Inflammatory macrophage (primary cell): Measurements from ENCODE around the gene SAYSD1.

Experiments used
- DNase-seq, 2 donors: peaks; one replicate each; pipeline ENCODE4 v3.0.0-alpha.2; 2020 to 2022

SAYSD1 gene

DNA sequence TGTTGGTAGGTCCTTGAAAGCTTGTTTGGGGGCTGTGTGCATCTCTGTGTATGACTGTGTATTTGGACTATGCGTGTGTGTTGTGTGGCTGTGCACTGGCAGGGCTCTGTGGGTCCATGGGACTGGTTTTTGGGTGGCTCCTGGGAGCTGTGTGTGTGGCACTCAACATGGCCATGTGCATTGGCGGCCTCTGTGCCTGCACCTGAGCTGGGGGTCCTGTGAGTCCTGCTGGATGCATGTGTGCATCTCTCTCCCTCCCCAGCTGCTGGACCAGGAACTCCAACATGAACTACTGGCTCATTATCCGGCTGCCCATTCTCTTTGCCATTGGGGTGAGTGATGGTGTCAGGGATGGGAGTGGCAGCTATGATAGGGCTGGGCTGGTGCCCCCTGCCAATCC, 36.3 kb downstream of the SAYSD1 start:
- DNase-seq: no peak

DNA sequence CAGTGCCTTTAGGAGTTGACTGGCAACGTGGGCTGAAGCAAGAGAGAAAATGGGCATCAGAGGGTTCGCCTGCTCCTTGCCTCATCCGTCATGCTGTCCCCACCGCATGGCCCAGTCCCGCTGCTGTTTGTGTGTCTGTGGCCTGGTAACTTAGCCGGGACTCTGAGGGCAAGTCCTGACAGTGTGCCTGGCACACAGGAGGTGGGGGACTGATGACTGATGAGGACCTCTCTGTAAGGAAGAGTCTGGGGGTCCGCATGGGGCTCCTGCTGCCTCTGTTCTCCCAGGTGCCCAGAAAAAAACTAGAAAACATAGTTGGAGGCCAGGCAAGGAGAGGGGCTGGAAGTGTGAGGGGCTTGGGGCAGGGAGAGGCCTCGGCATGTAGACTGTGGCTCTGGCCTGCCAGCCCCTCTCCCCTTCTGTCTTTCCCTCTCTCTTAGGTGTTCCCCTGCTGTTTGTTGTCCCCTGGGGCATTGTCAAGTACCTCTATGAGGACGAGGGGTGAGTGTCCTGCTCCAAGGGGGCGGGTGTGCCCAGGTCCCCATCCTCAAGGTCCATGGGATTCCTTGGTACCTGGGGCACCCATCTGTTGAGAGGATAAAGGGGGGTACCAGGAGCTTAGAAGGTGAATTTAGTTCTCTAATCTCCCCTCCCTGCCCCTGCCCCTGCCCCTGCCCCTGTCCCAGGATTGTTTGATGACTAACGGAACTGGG, 36.9 kb downstream of the SAYSD1 start:
- no peak for DNase-seq

GRCh38 chr6:39076623-39077535, 38.1 kb downstream of the SAYSD1 start:
- no peak for DNase-seq

- no peak for DNase-seq
Measured at GRCh38 chr6:39075807-39076622, 39.0 kb downstream of the SAYSD1 start.

DNA sequence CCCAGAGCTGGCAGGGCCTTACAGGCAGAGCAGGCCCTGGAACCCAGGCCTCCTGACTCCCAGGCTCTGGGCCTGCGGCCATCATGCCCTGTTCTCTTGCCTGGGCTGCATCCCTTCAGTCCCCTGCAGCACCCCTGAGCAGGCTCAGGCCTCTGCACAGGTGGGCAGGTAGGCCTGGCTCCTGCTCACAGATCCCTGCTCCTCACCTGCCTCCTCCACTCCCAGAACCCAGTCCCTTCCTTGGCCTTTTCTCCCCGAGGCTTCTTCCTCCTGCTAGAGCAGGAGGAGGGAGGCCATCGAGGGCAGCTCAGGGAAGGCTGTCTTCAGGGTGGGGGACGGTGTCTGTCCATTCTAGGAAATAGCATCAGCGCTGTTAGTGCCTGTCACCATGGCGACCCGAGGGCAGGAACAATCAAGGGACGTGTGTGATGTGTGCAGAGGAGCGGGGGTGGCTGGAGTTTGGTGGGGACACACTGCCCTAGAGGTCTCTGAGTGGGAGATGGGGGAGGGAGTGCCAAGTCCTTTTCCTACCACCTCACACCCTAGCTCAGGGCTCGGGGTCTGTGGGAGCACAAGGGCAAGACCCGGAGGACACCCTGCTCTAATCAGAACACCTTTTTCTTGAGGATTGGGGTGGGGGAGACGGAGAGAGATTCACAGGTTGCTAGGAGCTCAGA, 39.8 kb downstream of the SAYSD1 start:
- no peak for DNase-seq

- no peak for DNase-seq
Measured at GRCh38 chr6:39074486-39074885, 40.5 kb downstream of the SAYSD1 start.

DNA sequence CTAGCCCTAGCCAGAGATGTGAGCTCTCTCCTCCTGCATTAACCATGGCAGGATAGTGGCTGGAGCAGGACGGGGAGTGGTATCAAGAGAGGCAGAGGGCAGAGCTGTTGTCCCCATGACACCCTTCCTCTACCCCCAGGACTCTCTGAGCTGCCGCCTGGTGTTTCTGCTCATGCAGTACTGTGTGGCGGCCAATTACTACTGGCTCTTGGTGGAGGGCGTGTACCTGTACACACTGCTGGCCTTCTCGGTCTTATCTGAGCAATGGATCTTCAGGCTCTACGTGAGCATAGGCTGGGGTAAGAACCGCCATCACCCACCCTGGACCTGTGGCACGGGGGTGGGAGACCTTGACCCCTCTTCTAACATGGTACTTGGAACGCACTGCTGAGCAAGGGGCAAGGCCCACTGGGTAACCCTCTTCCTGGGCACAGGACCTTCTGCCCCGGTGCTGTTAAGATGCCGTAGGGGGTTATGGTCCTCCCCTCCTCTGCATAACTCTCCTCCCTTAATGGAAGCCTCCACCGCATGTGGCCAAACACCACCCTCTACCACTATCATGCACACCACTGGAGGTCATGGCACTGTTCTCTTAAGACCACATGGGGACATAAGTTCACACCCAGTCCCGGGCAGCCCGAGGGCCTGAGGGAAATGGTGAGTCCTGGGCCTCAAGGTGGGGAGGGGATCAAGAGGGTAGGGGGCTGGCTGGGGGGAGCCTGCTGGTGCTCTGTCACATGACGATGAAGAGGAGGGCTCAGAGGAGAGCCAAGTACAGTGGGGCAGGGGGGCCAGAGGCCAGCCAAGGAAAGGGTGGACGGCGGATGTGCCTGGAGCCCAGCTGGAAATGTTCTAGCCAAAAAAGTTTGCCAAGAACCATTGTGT, 41.3 kb downstream of the SAYSD1 start:
- no peak for DNase-seq

DNA sequence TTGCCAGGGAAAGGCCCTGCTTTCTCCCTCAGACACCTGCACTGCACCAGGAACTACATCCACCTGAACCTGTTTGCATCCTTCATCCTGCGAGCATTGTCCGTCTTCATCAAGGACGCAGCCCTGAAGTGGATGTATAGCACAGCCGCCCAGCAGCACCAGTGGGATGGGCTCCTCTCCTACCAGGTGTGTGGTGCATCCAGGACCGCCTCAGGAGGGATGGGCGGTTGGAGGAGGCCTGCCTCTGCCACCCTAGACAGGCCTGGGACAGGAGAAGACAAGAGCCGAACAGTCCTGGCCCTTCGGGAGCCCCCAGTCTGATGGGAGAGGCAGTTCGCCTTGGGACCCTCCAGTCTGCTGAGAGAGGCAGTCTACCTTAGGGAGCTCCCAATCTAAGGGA, 42.2 kb downstream of the SAYSD1 start:
- DNase-seq: no peak

- DNase-seq: no peak
Measured at GRCh38 chr6:39068391-39068790, 46.6 kb downstream of the SAYSD1 start.

- DNase-seq: no peak
Measured at GRCh38 chr6:39065561-39065960, 49.4 kb downstream of the SAYSD1 start.

- no peak for DNase-seq
Measured at GRCh38 chr6:39063526-39063925, 51.5 kb downstream of the SAYSD1 start.

DNA sequence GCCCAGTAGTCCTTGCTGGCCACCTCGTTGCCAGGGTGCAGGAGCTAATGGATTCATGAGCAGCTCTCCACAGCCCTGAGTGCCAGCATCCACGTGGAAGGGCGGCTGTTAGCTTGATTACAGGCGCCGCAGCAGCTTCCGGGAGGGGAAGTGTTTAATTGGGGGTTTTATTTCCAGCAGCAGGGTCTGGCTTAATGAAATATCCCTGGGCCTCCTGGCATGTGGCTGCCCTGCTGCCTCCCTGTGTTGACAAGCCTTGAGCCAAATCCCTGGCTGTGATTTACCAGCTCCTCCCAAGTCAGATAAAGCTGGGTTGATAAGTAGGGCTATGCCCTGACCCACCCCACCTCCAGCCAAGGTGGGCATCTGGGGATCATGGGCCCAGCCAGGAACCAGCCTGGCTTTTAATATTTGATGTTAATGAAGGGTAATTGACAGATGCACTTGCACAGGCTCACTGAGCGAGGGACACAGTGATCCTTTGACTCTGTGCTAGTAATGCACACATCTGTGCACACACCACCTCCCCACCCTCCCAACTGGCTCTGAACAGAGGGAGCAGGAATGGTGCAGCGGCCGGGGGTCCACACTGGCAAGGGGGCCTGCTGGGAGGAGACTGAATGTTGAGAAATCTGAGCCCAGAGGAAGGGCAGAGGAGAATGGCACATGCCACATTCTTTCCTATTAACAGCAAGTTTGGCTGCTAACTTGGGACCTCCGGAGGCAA, 52.8 kb downstream of the SAYSD1 start:
- DNase-seq: no peak

DNA sequence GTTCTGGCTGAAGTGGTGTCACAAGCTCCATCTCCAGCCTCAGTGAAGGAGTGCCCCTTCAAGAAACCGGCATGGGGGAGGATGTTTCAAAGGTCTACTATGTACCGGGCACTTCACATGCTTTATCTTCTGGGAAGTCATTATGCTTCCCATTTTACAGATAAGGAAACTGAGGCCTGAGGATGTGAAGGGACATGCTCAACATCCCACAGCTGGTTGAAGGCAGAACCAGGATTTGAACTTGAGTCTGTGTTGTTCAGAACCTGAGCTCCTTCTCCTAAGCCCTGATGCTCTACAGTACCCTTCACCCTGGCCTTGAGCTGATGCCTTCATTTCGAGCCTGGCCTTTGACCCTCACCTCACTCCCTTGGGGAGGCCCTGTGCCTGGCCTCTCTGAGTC, 53.4 kb downstream of the SAYSD1 start:
- no peak for DNase-seq

- DNase-seq: no peak
Measured at GRCh38 chr6:39061182-39061581, 53.8 kb downstream of the SAYSD1 start.

GRCh38 chr6:39060467-39061160, 54.4 kb downstream of the SAYSD1 start:
- no peak for DNase-seq

GRCh38 chr6:39059496-39060310, 55.3 kb downstream of the SAYSD1 start:
- no peak for DNase-seq

DNA sequence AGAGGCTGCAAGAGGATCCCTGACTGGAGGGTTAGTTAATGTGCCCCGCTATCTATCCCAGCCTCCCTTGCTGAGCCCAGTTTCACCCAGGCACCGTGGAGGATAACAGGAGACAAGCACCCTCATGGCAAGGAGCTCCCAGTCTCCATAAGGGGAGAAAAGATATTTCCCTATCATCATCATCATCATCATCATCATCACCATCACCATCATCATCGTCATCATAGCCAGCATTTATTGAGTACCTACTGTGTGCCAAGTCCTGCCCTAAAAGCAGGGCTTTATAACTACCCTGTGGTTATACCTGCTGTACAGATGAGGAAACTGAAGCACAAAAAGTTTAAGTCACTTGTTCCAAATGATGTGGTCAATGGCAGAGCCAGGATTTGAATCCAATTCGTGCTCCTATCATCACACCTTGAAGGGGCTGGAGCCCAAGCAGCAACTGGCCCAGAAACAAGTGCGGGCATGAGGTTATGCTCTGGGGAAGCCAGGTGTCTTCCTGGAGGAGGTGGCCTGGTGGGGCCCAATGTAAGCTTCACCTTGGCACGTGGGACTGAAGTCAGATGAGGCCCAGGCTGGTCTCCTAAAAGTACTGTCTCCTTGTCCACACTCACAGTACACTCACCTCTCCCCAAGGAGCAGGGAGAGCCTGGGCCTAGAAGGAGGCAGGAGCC, 56.4 kb downstream of the SAYSD1 start:
- DNase-seq: no peak
